HG02571 (cell line): ENCODE results near the gene VPS8.
"Not testable (repeated sequence)": the region's sequence is repeated elsewhere in the genome, so short reads cannot be mapped to it uniquely, and the experiment has no call there.

Source experiments
- ATAC-seq: cut with Tn5 transposase; IDR thresholded peaks from one replicate; pipeline ENCODE4 v1.9.1; 2021; ENCODE audit warnings: mild to moderate bottlenecking, moderate library complexity; ENCODE audit not compliant: unreplicated experiment

Gene VPS8

DNA sequence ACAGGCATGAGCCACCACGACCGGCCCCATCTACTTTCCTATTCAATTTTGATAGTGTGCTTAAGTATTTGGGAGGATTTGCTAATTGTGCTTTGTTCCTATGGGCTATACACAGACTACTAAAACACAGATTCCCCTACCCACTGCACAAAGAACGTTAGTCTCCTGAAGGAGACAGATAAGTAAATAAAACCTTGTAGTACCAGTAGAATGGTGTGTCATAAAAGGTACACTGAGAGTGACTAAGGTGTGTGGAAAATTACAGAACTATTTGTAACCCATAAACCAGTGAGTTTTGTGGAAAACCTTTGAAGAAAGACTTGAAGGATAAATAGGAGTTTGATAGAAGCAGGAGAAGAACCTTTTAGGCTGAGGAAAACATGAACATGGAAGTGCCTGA, 158.2 kb downstream of the VPS8 start:
- ATAC-seq = no peak

GRCh38 chr3:184977796-184978195, 165.8 kb downstream of the VPS8 start:
- ATAC-seq = no peak

DNA sequence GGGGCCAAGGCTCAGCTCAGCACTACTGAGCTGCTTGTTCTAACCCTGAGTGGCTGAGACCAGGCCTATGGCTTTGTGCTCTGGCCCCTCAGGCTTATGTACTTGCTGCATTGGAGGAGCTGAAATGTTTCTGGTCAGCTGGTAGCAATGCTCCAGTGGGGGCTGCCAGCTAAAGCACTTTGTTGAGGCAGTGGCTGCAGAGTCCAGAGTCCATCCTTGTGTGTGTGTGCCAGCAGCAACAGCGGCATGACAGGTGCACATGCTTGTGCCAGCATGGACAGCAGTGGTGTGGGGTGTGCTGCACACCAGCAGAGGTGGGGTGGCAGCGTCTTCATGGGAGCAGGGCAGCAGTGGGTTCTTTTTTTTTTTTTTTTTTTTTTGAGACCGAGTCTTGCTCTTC, 169.1 kb downstream of the VPS8 start:
- ATAC-seq = no peak

- no peak for ATAC-seq
Measured at GRCh38 chr3:184982076-184982475, 170.1 kb downstream of the VPS8 start.

DNA sequence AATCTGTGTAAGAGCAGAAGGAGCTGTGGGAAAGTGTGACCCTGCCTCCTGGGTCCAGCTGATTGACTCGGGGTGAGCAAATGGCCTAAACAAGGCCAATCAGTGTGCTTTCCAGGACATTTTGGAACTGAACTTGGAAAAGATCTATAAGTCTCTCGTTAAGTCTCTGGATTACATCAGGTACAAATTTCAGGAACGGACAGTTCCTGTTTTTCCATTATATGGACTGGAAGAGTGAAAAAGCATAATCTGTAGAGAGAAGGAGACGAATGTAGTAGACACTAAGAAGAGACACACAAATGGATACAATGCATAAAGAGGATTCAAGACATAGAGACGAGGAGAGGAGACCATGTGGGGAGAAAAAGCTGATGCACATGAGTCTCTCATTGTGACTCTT, 173.6 kb downstream of the VPS8 start:
- no peak for ATAC-seq

- no peak for ATAC-seq
Measured at GRCh38 chr3:184986366-184986889, 174.5 kb downstream of the VPS8 start.

DNA sequence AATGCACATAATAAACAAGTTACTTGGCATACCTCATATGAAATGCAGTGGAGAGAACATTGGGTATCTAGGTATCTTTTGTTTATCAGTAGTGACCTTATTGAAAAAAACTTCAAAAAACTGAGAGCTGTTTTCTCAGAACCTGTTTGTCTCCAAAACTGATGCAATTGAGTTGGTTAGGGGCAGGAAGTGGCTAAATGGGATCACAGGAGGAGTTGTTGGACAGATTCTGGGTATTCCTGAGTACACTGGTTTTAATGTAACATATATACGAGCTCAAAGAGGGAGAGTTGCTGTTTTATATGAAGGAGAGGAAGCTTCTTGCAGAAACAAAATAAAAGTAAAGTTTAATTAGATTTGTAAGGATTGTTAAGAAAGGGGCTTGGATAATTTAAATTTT, 181.4 kb downstream of the VPS8 start:
- no peak for ATAC-seq

- not testable (repeated sequence) for ATAC-seq
Measured at GRCh38 chr3:185003876-185004275, 191.9 kb downstream of the VPS8 start.

DNA sequence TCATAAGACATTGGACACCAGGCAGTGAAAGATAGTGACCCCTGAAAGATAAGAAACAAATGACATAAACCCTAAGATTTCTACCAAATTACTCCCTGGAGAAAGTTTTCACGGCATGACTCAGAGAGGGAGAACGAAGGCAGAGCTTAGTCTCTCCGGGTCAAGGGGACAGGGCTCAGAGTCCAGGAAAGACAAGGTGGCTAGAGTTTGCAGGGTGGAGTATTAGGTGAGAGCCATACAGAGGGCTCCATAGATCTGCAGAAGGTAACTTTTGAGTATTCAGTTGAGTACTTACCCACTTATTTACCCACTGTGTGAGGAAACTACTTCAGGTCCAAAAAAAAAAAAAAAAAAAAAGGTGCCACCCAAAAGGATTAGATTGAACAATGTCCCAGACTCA, 197.7 kb downstream of the VPS8 start:
- no peak for ATAC-seq

- ATAC-seq = not testable (repeated sequence)
Measured at GRCh38 chr3:185017584-185017983, 205.6 kb downstream of the VPS8 start.

DNA sequence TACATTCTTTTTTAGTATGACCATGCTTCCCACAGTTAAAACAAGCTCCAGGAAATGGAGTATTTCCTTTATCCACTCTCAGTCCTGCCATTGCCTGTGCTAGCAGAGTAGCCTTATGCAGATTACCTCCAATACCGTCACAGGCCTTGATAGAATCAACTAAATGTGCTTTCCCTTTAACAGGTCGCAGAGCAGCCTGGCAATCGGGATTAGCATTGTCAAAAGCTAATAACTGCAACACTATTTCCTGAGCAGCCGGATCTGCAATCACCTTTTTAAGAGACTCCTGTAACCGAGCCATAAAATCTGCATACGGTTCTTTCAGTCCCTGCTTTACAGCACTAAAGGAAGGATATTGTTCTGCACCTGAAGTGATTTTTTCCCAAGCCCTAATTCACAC, 206.0 kb downstream of the VPS8 start:
- ATAC-seq = not testable (repeated sequence)

DNA sequence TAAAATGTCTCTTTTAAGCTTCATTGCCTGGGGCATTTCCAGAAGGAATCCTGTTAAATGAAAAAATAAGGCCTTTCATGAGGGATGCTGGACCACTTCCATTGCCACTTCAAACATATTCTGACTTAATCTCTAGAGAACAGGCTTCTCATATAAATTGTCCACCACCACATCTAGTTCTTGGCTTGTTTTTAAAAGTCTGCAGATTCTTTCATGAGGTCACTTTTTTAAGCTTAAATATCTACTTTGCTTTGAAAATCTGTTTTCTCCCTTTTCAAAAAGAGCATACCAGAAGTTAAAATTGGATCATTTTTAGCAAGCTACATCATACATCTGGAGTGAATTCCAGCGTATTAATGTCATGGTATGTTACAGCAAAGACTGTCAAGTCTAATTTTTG, 209.3 kb downstream of the VPS8 start:
- ATAC-seq = no peak

DNA sequence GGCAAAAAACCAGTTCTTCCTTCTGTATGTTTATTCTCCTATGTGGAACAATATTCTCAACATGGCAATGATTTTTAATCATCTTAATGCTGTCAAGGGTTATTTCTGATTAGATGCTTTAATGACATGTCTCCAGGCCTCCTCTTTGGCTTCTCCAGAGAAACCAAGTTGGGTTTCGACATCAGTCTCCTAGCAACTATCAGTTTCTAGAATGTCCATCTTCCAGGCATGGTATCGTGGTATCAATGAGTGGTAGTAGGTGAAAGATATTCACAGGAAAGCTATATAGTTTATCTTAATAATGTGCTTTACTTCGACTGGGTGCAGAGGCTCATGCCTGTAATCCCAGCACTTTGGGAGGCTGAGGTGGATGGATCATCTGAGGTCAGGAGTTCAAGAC, 212.4 kb downstream of the VPS8 start:
- no peak for ATAC-seq

GRCh38 chr3:185024966-185025365, 213.0 kb downstream of the VPS8 start:
- no peak for ATAC-seq

- ATAC-seq = no peak
Measured at GRCh38 chr3:185028121-185028520, 216.2 kb downstream of the VPS8 start.

- no peak for ATAC-seq
Measured at GRCh38 chr3:185029086-185029485, 217.1 kb downstream of the VPS8 start.

DNA sequence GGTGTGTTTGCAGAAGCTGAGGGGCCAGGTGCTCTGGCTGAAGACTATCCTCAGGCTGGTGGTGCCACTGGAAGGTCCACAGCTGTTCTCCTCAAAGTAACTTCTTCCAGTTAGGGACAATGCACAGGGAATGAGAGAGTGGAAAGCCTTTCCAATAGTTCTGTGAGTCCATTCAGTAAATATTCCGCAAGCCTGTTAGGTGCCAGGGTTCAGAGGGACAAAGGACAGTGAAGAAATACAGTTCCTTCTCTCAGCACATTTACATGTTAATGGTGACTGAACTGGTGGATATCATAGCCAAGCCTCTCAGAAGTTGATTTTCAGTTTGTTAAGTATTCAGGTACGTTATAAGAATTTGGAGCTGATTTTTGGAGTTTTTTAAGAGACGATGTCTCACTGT, 218.4 kb downstream of the VPS8 start:
- no peak for ATAC-seq

DNA sequence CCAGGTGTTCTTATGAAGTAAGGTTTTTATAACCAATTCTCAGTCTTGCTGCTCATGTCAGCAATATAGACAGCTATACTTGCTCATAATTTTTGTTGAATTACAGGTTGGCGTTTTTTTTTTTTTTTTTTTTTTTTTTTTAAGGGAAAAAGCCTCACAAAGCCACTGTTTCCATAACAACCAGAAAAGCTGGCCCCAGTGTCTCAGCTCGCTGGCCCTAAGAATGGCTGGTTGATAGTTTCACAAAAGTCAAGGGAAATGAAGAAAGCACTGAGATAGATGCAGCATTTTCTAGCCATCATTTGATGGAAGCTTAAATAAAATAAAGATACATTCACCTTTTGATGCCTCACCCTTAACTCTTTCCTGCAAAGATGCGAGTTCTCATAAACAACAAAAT, 219.0 kb downstream of the VPS8 start:
- no peak for ATAC-seq

DNA sequence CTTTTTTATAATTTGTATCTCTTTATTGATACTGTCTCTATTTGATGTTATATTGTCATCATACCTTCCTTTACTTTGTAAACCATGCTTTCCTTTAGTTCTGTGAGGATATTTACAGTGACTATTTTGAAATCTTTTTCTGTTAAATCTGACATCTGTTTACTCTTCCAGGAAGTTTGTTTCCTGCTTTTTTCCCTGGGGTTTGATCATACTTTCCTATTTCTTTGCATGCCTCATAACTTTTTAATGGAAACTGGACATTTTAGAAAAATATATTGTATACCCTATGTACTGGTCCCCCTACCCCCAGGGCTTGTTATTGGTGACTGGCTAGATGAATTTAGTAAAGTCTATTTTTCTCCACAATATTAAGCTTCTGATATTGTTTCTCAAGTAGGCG, 225.8 kb downstream of the VPS8 start:
- no peak for ATAC-seq

GRCh38 chr3:185040425-185040824, 228.5 kb downstream of the VPS8 start:
- no peak for ATAC-seq

DNA sequence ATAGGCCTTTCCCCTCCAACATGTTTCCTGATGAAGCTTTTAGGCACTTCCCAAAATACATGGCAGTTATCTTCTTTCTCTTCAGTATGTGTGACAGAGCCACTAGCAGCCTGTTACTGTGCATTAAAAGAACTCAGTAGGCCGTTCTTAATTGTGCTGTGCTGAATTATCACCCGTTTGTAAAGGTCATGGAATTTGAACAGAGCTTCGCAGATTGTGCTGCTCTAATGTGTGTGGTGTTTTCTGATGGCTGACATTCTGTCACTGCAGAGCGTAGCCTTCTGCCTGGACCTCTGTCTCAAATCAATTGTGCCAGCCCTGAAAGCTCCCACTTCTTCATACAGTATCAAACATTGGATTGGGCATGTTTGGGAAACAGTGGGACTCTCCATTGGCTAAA, 229.6 kb downstream of the VPS8 start:
- ATAC-seq = no peak

GRCh38 chr3:185042312-185043050, 230.5 kb downstream of the VPS8 start:
- ATAC-seq = no peak

DNA sequence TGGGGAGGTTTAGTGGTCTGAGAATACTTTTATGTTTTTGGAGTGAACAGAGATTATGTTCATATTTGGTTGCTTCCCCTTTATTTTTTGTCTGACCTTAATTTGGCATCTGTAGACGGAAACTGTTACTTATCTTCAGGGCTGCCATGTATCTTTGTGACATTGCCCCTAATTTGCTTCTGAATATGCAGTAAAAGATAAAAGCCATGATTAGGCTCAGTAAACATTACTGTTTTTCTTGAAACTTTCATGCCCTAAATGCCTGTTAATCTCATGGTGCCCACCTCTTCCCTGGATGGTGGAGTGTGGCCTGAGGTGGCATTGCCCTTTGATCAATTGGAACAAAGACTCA, 234.2 kb downstream of the VPS8 start:
- ATAC-seq = no peak
